Measurements from ENCODE around the gene TNFRSF19. TPM values are rescaled to one million over a fixed set of nuclear protein-coding genes. Genes with fewer than 3 reads are reported as not detected.

Gene TNFRSF19
- total RNA-seq, 1 experiment from 2014 or later, result not detected

- DNase-seq (ENCODE audit: low spot score), result no peak
These were observed 37.9 kb downstream of the TNFRSF19 start for GRCh38 chr13:23608138-23608537.

DNA sequence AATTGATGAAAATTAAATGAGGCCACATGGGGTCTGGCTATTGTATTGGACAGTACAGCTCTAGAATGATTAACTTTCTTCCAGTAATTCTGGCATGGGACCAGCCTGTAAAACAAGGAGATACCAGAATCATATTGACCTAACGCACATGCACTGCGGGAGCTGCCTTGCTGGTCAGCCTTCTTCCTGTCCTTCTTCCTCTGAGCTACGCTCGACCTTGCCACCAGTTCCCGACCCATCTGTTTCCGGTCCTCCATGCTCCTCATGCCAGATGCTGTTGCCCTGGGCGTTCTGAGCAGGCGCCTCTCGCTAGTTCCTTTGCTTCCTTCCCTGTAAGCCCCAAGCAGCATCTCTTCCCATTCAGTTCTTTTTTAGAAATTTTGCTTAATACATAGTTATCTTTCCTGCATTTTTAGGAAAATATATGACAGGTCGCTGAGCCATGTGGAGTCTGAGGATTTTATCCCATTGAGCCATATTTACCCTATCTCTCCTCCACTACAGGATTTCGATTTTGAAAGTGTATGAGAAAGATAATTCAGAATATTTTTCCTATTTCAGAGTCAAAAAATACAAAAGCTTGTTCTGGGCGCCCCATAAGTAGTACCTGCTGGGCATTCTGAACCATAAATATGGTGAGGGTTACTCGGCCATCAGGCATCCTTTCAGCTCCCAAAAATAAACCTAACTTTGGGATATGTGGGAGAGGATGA, 38.6 kb downstream of the TNFRSF19 start:
- DNase-seq (ENCODE audit: low spot score), result no peak

GRCh38 chr13:23609414-23609760, 39.2 kb downstream of the TNFRSF19 start:
- no peak for DNase-seq (ENCODE audit: low spot score)

GRCh38 chr13:23609874-23610576, 39.8 kb downstream of the TNFRSF19 start:
- DNase-seq (ENCODE audit: low spot score), result no peak

DNA sequence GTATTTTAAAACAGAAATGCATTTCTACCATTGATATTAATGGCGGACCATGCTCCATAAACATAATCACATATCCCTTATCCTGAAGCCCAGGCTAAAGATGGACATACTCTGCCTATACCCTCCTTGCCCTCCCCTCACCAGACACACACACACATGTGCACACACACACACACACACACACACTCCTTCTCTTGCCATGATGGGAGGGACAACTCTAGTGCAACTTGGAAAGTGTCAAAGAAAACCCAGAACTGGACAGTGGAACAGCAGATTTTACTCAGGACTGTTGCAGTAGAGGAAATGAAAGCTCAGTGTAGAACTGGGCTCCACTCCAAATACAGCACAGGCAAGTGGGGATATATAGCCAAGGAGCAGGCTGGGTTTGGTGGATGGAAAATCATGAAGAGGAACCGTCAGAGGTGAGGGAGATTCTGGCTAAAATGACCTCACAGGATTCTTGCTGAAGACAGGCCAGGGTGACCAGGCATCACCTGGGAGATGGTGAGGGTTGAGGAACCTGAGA, 40.8 kb downstream of the TNFRSF19 start:
- DNase-seq (ENCODE audit: low spot score), result no peak

DNA sequence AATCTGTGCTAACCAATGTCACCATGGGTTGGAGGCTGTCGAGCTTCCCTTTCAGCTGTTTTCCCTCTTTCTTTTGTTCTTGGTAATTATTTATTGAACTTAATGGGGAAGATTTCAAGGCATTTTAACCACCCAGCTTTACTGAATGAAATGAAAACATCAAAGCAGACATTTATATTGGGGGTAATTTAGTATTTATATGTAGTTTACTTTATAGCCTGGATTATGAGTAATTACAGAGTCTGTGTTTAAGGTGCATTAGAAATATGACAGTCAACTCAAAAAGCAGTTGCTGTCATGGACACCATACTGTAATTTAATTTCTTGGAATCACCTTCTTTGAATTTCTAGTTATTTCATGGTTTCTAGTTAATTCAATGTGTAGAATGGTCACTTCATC, 42.0 kb downstream of the TNFRSF19 start:
- DNase-seq (ENCODE audit: low spot score), result no peak

GRCh38 chr13:23612731-23613130, 42.5 kb downstream of the TNFRSF19 start:
- no peak for DNase-seq (ENCODE audit: low spot score)

- no peak for DNase-seq (ENCODE audit: low spot score)
These were observed 43.4 kb downstream of the TNFRSF19 start for GRCh38 chr13:23613596-23613995.

DNA sequence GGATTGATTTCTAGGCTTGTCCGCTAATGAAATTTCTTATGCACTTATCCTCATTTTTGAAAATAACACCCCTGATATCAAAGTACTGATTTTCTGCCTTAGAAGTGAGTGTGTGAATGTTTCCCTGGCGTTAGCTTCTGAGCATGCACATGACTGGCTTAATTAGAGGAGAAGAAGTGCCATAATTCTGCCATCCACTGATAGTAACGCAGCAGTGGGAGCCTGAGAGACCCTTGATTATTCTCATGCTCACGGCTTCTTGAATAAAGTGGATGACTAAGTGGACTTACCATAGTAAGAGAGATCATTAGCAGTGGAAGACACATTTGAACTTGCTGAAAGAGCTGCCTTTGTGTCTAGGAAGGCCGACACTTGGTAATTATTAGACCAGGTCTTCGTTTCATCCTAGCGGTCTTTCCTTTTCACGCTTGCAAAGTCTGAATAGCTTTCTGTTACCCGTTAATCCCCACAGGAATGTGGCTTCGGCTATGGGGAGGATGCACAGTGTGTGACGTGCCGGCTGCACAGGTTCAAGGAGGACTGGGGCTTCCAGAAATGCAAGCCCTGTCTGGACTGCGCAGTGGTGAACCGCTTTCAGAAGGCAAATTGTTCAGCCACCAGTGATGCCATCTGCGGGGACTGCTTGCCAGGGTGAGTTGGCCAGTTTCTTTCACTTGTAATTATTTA, 45.3 kb downstream of the TNFRSF19 start:
- no peak for DNase-seq (ENCODE audit: low spot score)

DNA sequence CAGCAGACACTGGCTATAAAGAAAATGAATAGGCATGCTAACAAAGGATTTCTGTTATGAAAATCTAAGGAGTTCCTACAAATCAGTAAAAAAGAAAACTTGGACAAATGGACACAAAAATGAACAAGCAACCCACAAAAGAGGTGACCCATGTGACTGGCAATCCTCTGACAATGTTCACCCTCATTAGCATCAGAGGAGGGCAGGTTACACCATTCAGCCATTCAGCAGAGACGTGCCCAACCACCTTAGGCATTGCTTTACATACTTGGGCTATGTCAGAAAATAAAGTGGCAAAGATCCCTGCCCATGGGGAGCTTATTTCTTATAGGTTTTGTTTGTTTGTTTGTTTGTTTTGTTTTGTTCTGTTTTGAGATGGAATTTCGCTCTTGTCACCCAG, 46.0 kb downstream of the TNFRSF19 start:
- no peak for DNase-seq (ENCODE audit: low spot score)

DNA sequence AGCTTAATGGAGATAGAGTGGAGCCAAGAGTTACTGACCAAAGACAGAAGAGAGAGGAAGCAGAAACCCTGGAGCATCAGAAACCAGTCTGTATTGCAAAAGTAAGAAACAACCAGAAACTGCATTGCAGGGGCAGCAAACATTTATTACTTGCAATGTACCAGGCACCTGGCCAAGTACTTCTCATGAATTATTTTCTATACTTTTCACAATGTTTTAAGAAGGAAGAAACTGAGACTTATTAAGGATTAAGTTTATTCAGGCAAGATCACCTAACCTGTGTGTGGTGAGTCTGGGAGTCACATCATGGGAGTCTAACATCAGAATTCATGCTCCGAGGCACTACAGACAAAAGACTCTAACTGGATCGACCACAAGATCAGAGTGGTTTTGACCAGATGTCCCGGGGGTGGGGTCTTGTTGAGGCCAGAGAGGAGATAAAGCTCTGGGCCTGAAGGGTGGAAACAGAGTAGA, 47.4 kb downstream of the TNFRSF19 start:
- DNase-seq (ENCODE audit: low spot score), result no peak

GRCh38 chr13:23618341-23618740, 48.1 kb downstream of the TNFRSF19 start:
- DNase-seq (ENCODE audit: low spot score), result peak; percentile 12

- DNase-seq (ENCODE audit: low spot score), result no peak
These were observed 49.0 kb downstream of the TNFRSF19 start for GRCh38 chr13:23619068-23619855.

DNA sequence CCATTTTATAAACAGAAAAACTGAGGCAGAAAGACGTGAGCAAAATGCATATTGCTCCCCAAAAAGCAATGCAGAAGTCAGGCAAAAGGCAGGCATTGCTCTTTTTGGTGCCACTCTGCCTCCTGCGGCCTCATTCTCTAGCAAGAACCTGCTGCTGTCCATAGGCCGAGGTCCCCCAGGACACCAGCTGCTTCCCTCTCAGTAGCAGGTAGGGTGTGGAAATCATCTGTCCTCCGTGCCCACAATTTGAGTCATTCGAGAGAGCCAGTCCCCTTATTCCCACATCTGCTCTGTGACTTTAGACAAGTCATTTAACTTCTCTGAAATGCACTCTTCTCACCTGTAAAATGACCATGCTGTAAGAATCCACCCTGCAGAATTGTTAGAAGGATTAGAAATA, 50.0 kb downstream of the TNFRSF19 start:
- no peak for DNase-seq (ENCODE audit: low spot score)

GRCh38 chr13:23620613-23621315, 50.6 kb downstream of the TNFRSF19 start:
- no peak for DNase-seq (ENCODE audit: low spot score)

DNA sequence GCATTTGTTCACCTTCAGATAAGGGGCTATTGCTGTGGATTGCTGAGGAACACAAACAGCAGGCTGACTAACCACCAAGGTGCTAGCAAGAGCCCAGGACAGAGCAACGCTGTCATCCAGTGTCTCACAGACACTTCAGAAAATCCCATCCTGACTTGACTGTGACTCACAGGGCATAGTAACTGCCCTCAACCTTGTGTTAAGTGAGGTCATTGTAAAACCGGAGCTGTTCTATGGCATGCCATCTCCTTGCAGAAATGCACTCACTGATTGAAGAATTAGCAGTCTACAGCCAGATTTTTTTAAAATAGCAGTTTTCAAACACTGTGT, 51.1 kb downstream of the TNFRSF19 start:
- no peak for DNase-seq (ENCODE audit: low spot score)

GRCh38 chr13:23622985-23623384, 52.8 kb downstream of the TNFRSF19 start:
- no peak for DNase-seq (ENCODE audit: low spot score)

GRCh38 chr13:23623394-23623793, 53.2 kb downstream of the TNFRSF19 start:
- DNase-seq (ENCODE audit: low spot score), result no peak

DNA sequence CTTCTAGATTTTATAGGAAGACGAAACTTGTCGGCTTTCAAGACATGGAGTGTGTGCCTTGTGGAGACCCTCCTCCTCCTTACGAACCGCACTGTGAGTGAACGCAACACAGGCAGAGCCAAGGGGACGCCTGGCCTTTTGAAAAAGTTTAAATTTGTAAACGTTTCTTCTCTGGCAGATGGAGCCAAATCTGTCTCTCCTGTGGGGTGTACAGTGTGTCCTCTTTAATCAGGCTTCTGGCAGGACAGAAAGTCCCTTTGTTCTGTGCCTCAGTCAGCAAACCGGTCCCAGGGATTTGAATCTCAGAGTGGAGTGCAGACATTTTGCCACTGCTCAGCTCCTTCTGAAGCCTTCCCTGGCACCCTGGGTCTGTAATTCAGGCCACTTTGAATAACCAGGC, 56.5 kb downstream of the TNFRSF19 start:
- no peak for DNase-seq (ENCODE audit: low spot score)

DNA sequence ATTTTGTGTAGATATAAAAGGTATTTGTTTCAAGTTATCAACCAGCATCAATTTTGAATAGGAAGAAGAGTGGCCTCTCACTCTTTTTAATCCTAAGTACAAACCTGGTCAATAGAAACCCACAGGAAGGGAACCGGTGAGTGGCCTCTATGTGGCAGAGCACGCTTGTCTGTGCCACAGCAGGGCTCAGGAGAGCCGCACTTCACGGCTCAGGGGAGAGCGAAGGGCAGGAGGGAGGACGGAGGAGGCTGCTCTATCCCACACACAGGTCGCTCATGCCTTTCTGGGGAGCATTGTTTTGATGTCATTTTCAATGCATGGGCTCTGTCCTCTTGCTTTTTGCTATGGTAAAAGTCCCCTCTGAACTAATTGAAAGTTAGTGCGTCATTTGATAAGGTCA, 57.2 kb downstream of the TNFRSF19 start:
- DNase-seq (ENCODE audit: low spot score), result no peak

- peak; percentile 12 for DNase-seq (ENCODE audit: low spot score)
These were observed 58.0 kb downstream of the TNFRSF19 start for GRCh38 chr13:23628250-23628649.

Data from HT-29 (cell line).